ENCODE results near the gene ATG10. TPM values are rescaled to one million over a fixed set of nuclear protein-coding genes. Genes with fewer than 3 reads are reported as not detected.

ATG10 gene
- total and polyA plus RNA-seq, 2 of the 13 experiments (the other 11 are each of a cell fraction or from before 2014, with no cell fraction given), result 2.0 to 5.7 TPM

GRCh38 chr5:82244854-82245635 is 273.2 kb downstream of the ATG10 start:
- no peaks in the 10 kb centered on the region for H4K20me1 ChIP-seq (ENCODE audit: insufficient read depth, low read length)
- FAIRE-seq, result no peak
- in situ Hi-C loops (cut with HindIII; ENCODE audit: extremely low pct_ligation_motif_present, low pct_unique_long_range_greater_than_20kb), result no loop called here
- ATAC-seq, result no peak
- H3K36me3 ChIP-seq (replicated peaks in 1 of 2; ENCODE audit: control insufficient read depth in 1 of 2, insufficient read depth in 2 of 2, low read length in 2 of 2), result no peaks in the 10 kb centered on the region
- 41% methylated on average over 6 of the region's 6 CpGs for WGBS (ENCODE audit: low lambda C conversion rate)
- H3K9me3 ChIP-seq (ENCODE audit: low read length), result no peaks in the 10 kb centered on the region; the same call in 1 of the 2 replicates
- intact Hi-C loops (cut with micrococcal nuclease; ENCODE audit: unreplicated experiment), result no loop called here
- no peak overlapping the region for H3K4me2 ChIP-seq (ENCODE audit: low read depth, low read length)
- H3K27me3 ChIP-seq (ENCODE audit: control insufficient read depth in 1 of 2, insufficient read depth in 2 of 2, low read length in 2 of 2), result no peaks in the 10 kb centered on the region
- H3K4me3 ChIP-seq (replicated peaks in 1 of 3; ENCODE audit: insufficient read depth in 1 of 3, low read depth in 2 of 3, low read length in 3 of 3), result no peak overlapping the region
- H2AFZ ChIP-seq (ENCODE audit: low read length), result no peak overlapping the region
- ChIA-PET CTCF (ENCODE audit: low intra/inter-chr PET ratio, low total read pairs) (no interaction called here), POLR2A (no interaction called here)
- no TSS peak for BruUV-seq (replicated peaks)
- H3K9ac ChIP-seq (ENCODE audit: insufficient read depth, low read depth, low read length), result no peak overlapping the region
- no peak for TF ChIP-seq HNRNPK (IDR thresholded peaks at IDR 0.05; ENCODE audit: low read depth, low read length, poor library complexity, severe bottlenecking)
- peak; percentile 42; the same call in 1 of the 2 replicates for TF ChIP-seq STAG1 (CRISPR knock-in tag; IDR thresholded peaks at IDR 0.05)
- TF ChIP-seq MAFK (conservative IDR thresholded peaks at IDR 0.05 in 1 of 2, IDR thresholded peaks at IDR 0.05 in 1 of 2; ENCODE audit: low read length in 2 of 2), result peak; percentile 48 to 66; a peak in 3 of 4 replicates
- TF ChIP-seq CTCF (CRISPR knock-in tag; IDR thresholded peaks at IDR 0.05), result peak; percentile 42
- DNase-seq (ENCODE audit: low spot score), result peak; percentile 3
- H3K27ac ChIP-seq (ENCODE audit: extremely low read length, insufficient read depth, low read length), result no peak overlapping the region
- H3K79me2 ChIP-seq (ENCODE audit: insufficient read depth, low read length), result no peaks in the 10 kb centered on the region
- no peaks in the 10 kb centered on the region for H3K4me1 ChIP-seq (ENCODE audit: insufficient read depth, low read length)

- WGBS (ENCODE audit: low lambda C conversion rate), result 92% methylated on average over 1 of the region's 1 CpG
- Histone ChIP-seq H3K79me2 (ENCODE audit: insufficient read depth, low read length) (no peaks in the 10 kb centered on the region), H3K9ac (ENCODE audit: insufficient read depth, low read depth, low read length) (no peak overlapping the region), H3K36me3 (replicated peaks in 1 of 2; ENCODE audit: control insufficient read depth in 1 of 2, insufficient read depth in 2 of 2, low read length in 2 of 2) (no peaks in the 10 kb centered on the region), H3K4me3 (replicated peaks in 1 of 3; ENCODE audit: insufficient read depth in 1 of 3, low read depth in 2 of 3, low read length in 3 of 3) (no peak overlapping the region), H3K9me3 (ENCODE audit: low read length) (no peaks in the 10 kb centered on the region; the same call in 1 of the 2 replicates), H3K27me3 (ENCODE audit: control insufficient read depth in 1 of 2, insufficient read depth in 2 of 2, low read length in 2 of 2) (no peaks in the 10 kb centered on the region), H3K4me1 (ENCODE audit: insufficient read depth, low read length) (no peaks in the 10 kb centered on the region), H3K27ac (ENCODE audit: extremely low read length, insufficient read depth, low read length) (no peak overlapping the region), H2AFZ (ENCODE audit: low read length) (no peak overlapping the region), H4K20me1 (ENCODE audit: insufficient read depth, low read length) (no peaks in the 10 kb centered on the region), H3K4me2 (ENCODE audit: low read depth, low read length) (no peak overlapping the region)
- ATAC-seq (no peak), FAIRE-seq (no peak), DNase-seq (ENCODE audit: low spot score) (no peak)
- in situ Hi-C loops (cut with HindIII; ENCODE audit: extremely low pct_ligation_motif_present, low pct_unique_long_range_greater_than_20kb) (no loop called here), intact Hi-C loops (cut with micrococcal nuclease; ENCODE audit: unreplicated experiment) (no loop called here)
- ChIA-PET CTCF (ENCODE audit: low intra/inter-chr PET ratio, low total read pairs) (no interaction called here), POLR2A (no interaction called here)
- no TSS peak for BruUV-seq (replicated peaks)
- no peak for TF ChIP-seq ZNF616 (CRISPR knock-in tag; IDR thresholded peaks at IDR 0.05; ENCODE audit: low read depth)
Measured at GRCh38 chr5:82246960-82247574, 275.2 kb downstream of the ATG10 start.
